ENCODE data around the gene ZNF213. TPM values are rescaled to one million over a fixed set of nuclear protein-coding genes. Genes with fewer than 3 reads are reported as not detected.

ZNF213 gene
- 7.6 and 10.6 TPM in 2 replicates for total RNA-seq

- no peak for FAIRE-seq
- no peak for TF ChIP-seq CTCF (IDR thresholded peaks at IDR 0.05; ENCODE audit: insufficient read depth, low read length, severe bottlenecking)
- Histone ChIP-seq H3K4me3 (ENCODE audit: low read depth, low read length) (peak within 1 kb of the TSS; percentile 88), H3K27me3 (ENCODE audit: control insufficient read depth, insufficient read depth, low read length) (no peaks in the 10 kb centered on the region), H3K36me3 (ENCODE audit: control insufficient read depth, insufficient read depth, low read length) (peaks cover 5% of the 10 kb centered on the region)
- DNase-seq (ENCODE audit: low read depth) = peak; percentile 96
Observed at GRCh38 chr16:3134338-3135125, at the start of gene ZNF213. Gene ZNF213, plus strand, starts transcription at chr16:3135029. Its CDS starts 2,252 bp downstream, at chr16:3137281.

- peak; percentile 72 for FAIRE-seq
- no peak for DNase-seq (ENCODE audit: low read depth)
- Histone ChIP-seq H3K36me3 (ENCODE audit: control insufficient read depth, insufficient read depth, low read length) (no peaks in the 10 kb centered on the region), H3K27me3 (ENCODE audit: control insufficient read depth, insufficient read depth, low read length) (no peaks in the 10 kb centered on the region), H3K4me3 (ENCODE audit: low read depth, low read length) (no peak overlapping the region)
- no peak for TF ChIP-seq CTCF (IDR thresholded peaks at IDR 0.05; ENCODE audit: insufficient read depth, low read length, severe bottlenecking)
Observed at GRCh38 chr16:3085868-3086595, 48.8 kb upstream of the ZNF213 start.

GRCh38 chr16:3086596-3087242 lies 48.1 kb upstream of the ZNF213 start:
- no peaks in the 10 kb centered on the region for H3K36me3 ChIP-seq (ENCODE audit: control insufficient read depth, insufficient read depth, low read length)
- TF ChIP-seq CTCF (IDR thresholded peaks at IDR 0.05; ENCODE audit: insufficient read depth, low read length, severe bottlenecking) = no peak
- FAIRE-seq (no peak), DNase-seq (ENCODE audit: low read depth) (no peak)
- no peaks in the 10 kb centered on the region for H3K27me3 ChIP-seq (ENCODE audit: control insufficient read depth, insufficient read depth, low read length)
- no peak overlapping the region for H3K4me3 ChIP-seq (ENCODE audit: low read depth, low read length)

- FAIRE-seq (no peak), DNase-seq (ENCODE audit: low read depth) (no peak)
- H3K27me3 ChIP-seq (ENCODE audit: control insufficient read depth, insufficient read depth, low read length) = no peaks in the 10 kb centered on the region
- no peaks in the 10 kb centered on the region for H3K36me3 ChIP-seq (ENCODE audit: control insufficient read depth, insufficient read depth, low read length)
- TF ChIP-seq CTCF (IDR thresholded peaks at IDR 0.05; ENCODE audit: insufficient read depth, low read length, severe bottlenecking) = no peak
- no peak overlapping the region for H3K4me3 ChIP-seq (ENCODE audit: low read depth, low read length)
Observed at GRCh38 chr16:3087243-3088235, 47.3 kb upstream of the ZNF213 start.

- no peak for TF ChIP-seq CTCF (IDR thresholded peaks at IDR 0.05; ENCODE audit: insufficient read depth, low read length, severe bottlenecking)
- Histone ChIP-seq H3K4me3 (ENCODE audit: low read depth, low read length) (no peak overlapping the region), H3K36me3 (ENCODE audit: control insufficient read depth, insufficient read depth, low read length) (no peaks in the 10 kb centered on the region), H3K27me3 (ENCODE audit: control insufficient read depth, insufficient read depth, low read length) (no peaks in the 10 kb centered on the region)
- DNase-seq (ENCODE audit: low read depth) (no peak), FAIRE-seq (no peak)
Observed at GRCh38 chr16:3088450-3088849, 46.4 kb upstream of the ZNF213 start.

All from bronchial epithelial cell (primary cell).